Gastroesophageal sphincter (tissue), 4 donors: ENCODE measurements around the gene NHS. TPM values are rescaled to one million over a fixed set of nuclear protein-coding genes. Genes with fewer than 3 reads are reported as not detected.
"Not testable (repeated sequence)": the region's sequence is repeated elsewhere in the genome, so short reads cannot be mapped to it uniquely, and the experiment has no call there.

Source experiments
- ATAC-seq: fragments of 150-250 bp; one replicate; pipeline ENCODE4 v1.9.1; 2016; ENCODE audit warnings: mild to moderate bottlenecking, moderate library complexity
- H3K27ac ChIP-seq, 4 donors: fragments of 200-600 bp; sonication (generic) in 3 of 4; 1 replicate in 3 of 4; 2 replicates in 1 of 4; pipeline ENCODE4 v1.5.1; 2016 to 2019
- H3K27me3 ChIP-seq: fragments of 200-600 bp; sonication (generic); one replicate; pipeline ENCODE4 v1.5.1; 2019
- H3K36me3 ChIP-seq, 2 donors: fragments of 200-600 bp; sonication (generic); one replicate each; pipeline ENCODE4 v1.5.1; 2019; ENCODE audit warnings: control low read depth in 1 of 2
- H3K4me1 ChIP-seq, 3 donors: fragments of 200-600 bp; sonication (generic); 1 replicate in 2 of 3; 2 replicates in 1 of 3; pipeline ENCODE4 v1.5.1; 2016 to 2019; ENCODE audit warnings: control low read depth in 2 of 3
- H3K4me3 ChIP-seq, 2 donors: fragments of 200-600 bp; sonication (generic); one replicate each; pipeline ENCODE4 v1.5.1; 2019; ENCODE audit warnings: mild to moderate bottlenecking in 1 of 2, moderate library complexity in 1 of 2
- H3K9me3 ChIP-seq, 3 donors: fragments of 200-600 bp; sonication (generic); one replicate each; pipeline ENCODE4 v1.5.1; 2017 to 2019; ENCODE audit warnings: control low read depth in 2 of 3
- EP300 ChIP-seq: sonication (generic); formaldehyde crosslinking; IDR thresholded peaks from one replicate; pipeline ENCODE4 v1.6.1; 2017; ENCODE audit warnings: antibody characterized with exemption, mild to moderate bottlenecking
- POLR2A ChIP-seq, 2 donors: fragments of 450-650 bp; IDR thresholded peaks; one replicate each; pipeline ENCODE4 v1.6.1; 2017; ENCODE audit warnings: antibody characterized with exemption in 2 of 2, mild to moderate bottlenecking in 2 of 2, moderate library complexity in 1 of 2
- POLR2AphosphoS5 ChIP-seq: sonication (generic); formaldehyde crosslinking; IDR thresholded peaks from one replicate; pipeline ENCODE4 v1.6.1; 2017; ENCODE audit warnings: antibody characterized with exemption
- WGBS, 2 donors: methylation state at CpG; one replicate each; pipeline ENCODE4 v1.1.5; 2018; ENCODE audit warnings: low coverage in 1 of 2; 5-methylcytosine and 5-hydroxymethylcytosine counted together
- total RNA-seq, 4 donors: library from RNA; depleted of rRNA; stranded (reverse); fragments of >200 nt; gene quantifications; one replicate each; pipeline ENCODE4 v1.1.0, GENCODE V29; 2016
- TF ChIP-seq, protein P1 (sequence below), 4 experiments: fragments of 200-600 bp in 2 of 4; fragments of 450-650 bp in 2 of 4; sonication (generic) in 1 of 4; IDR thresholded peaks; one replicate each; pipeline ENCODE4 v1.5.1; 2017 to 2019; ENCODE audit warnings: antibody characterized with exemption in 4 of 4, mild to moderate bottlenecking in 2 of 4, moderate library complexity in 2 of 4

Gene NHS
- total RNA-seq, 4 donors from 2014 or later, result 4.7 to 12.3 (median 6.6) TPM

DNA sequence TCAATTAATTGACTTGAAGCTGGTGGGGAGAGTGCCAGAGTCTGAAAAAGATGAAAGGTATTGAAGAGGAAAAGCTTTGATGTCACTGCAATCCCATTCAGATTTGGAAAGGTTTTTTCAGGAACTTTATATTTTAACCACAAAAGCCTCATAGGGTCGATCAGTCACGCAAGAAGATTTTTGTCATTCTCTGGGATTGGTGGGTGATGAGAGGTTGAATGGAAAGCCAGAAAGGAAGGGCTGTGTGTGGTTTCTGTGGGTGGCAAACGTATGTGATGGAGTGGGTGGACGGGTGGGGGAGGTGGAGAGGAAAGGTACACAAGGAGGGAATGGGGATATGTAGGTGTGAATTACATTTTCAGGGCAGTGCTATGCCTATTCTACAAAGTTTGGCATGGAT is 188.5 kb downstream of the NHS start:
- no peaks in the 10 kb centered on the region for H3K27me3 ChIP-seq
- no peak for ATAC-seq
- H3K27ac ChIP-seq, result no peak overlapping the region
- H3K9me3 ChIP-seq, result no peaks in the 10 kb centered on the region
- peaks cover 0 to 41% (median 0%) of the 10 kb centered on the region in 3 donors for H3K4me1 ChIP-seq
- 53 to 58% methylated on average over 3 of the region's 4 CpGs for WGBS, 2 donors
- TF ChIP-seq POLR2A (IDR thresholded peaks at IDR 0.05), result no peak
- TF ChIP-seq EP300, result no peak
- no peaks in the 10 kb centered on the region for H3K36me3 ChIP-seq
- no peak overlapping the region for H3K4me3 ChIP-seq

DNA sequence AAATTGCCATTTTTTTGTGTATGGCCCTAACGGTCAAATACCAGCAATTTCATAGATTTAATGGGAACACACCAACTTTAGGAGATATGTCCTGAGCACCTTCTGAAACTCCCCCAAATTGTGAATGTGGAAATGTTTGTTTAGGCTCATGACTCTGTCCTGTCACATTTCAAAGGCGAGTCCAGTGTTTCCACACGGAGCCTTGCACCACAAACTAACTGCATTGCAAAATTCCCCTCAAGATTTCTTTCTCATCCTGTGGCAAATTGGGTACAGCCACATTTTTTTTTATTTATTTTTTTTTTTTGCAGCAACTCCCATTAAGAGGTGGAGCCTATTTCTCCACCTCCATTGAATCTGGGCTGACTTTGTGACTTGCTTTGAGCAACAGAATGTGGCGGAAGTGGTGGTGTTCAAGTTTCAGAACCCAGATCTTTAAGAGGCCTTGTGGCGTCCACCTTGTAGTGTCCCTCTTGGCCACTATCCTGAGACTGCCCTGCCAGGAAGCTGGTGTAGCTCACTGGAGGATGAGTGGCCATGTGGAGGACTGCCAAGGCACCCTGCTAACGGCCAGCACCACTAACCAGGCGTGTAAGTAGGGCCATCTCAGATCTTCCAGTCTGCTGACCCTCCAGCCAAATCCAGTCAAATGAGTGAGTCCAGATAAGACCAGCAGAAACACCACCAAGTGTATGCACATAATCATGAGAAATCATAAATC is 189.8 kb downstream of the NHS start:
- Histone ChIP-seq H3K4me1 (peaks cover 0 to 35% (median 0%) of the 10 kb centered on the region in 3 donors), H3K27me3 (no peaks in the 10 kb centered on the region), H3K27ac (no peak overlapping the region), H3K9me3 (no peaks in the 10 kb centered on the region), H3K4me3 (no peak overlapping the region), H3K36me3 (no peaks in the 10 kb centered on the region)
- ATAC-seq, result no peak
- TF ChIP-seq EP300, result no peak
- TF ChIP-seq POLR2A (IDR thresholded peaks at IDR 0.05), result no peak
- TF ChIP-seq, protein P1, sequence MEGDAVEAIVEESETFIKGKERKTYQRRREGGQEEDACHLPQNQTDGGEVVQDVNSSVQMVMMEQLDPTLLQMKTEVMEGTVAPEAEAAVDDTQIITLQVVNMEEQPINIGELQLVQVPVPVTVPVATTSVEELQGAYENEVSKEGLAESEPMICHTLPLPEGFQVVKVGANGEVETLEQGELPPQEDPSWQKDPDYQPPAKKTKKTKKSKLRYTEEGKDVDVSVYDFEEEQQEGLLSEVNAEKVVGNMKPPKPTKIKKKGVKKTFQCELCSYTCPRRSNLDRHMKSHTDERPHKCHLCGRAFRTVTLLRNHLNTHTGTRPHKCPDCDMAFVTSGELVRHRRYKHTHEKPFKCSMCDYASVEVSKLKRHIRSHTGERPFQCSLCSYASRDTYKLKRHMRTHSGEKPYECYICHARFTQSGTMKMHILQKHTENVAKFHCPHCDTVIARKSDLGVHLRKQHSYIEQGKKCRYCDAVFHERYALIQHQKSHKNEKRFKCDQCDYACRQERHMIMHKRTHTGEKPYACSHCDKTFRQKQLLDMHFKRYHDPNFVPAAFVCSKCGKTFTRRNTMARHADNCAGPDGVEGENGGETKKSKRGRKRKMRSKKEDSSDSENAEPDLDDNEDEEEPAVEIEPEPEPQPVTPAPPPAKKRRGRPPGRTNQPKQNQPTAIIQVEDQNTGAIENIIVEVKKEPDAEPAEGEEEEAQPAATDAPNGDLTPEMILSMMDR (IDR thresholded peaks at IDR 0.05), result no peak
- TF ChIP-seq POLR2AphosphoS5, result no peak
- WGBS, 2 donors, result 50 to 91% methylated on average over 2 to 3 of the region's 7 CpGs

DNA sequence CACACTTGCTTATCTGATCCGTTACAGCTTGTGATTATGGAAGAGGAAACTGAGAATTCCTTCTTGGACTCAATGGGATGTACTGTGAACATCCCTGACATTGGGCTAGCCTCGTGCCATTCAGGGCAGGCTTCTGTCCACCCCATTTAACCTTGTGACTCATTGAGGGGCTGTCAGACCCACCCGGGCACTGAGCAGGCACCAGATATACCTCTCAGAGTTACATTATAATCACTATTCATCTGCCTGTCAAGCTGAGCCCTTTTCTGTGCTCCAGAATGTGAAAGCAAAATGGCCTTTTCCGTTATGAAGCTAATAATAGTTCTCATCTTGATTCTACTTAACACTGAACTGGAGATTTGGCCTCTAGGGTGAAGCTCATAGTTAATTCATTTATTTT is 191.7 kb downstream of the NHS start:
- Histone ChIP-seq H3K27ac (peak overlapping the region in 3 of 4 donors; percentile 62 to 67 (median 62)), H3K9me3 (no peaks in the 10 kb centered on the region), H3K4me3 (no peak overlapping the region), H3K36me3 (no peaks in the 10 kb centered on the region), H3K27me3 (no peaks in the 10 kb centered on the region), H3K4me1 (peaks cover 0 to 22% (median 0%) of the 10 kb centered on the region in 3 donors)
- TF ChIP-seq, protein P1 (IDR thresholded peaks at IDR 0.05), result no peak
- TF ChIP-seq POLR2AphosphoS5 (no peak), EP300 (no peak), POLR2A (IDR thresholded peaks at IDR 0.05) (no peak)
- 10 to 44% methylated on average over 3 of the region's 4 CpGs for WGBS, 2 donors
- no peak for ATAC-seq

DNA sequence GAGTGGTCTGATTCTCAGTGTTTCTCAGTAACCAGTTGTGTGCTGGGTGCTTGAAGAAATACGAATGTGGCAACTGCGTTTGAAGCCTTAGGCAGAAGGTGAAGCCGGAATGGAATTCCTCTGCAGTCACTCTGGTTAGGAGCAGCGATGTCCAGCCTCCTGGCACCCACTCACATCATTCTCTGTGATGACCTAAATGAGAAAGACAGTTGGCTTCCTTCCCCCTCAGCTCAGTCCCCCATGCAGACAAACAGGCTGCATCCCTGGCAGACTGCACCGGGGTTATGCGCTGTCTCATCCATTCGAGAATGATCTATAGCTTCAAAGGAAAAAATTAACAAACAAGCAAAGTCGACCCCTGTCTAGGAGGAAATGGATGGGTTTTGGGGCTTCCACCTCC is 192.2 kb downstream of the NHS start:
- 0 to 31% methylated on average over 2 to 6 of the region's 8 CpGs for WGBS, 2 donors

DNA sequence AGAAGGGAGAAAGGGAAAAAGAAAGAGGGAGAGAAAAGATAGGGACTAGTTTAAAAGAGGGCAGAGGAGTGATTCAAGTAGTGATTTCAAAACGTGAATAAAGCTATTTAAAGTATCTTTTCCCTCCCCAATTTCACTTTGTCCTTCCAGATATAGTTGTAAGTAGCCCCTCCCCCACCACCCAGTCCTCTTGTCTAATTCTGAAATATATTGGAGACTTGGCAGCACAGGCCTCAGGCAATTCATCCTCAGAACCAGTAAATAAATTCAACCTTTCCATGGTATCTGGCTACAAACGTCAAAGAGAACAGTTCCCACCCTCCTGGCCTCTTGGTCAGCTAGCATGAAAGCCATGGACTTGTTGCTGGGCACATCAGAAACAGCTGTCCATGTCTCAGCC is 192.8 kb downstream of the NHS start:
- TF ChIP-seq POLR2AphosphoS5 (no peak), POLR2A (IDR thresholded peaks at IDR 0.05) (no peak), EP300 (no peak)
- TF ChIP-seq, protein P1 (IDR thresholded peaks at IDR 0.05), result no peak
- no peaks in the 10 kb centered on the region for H3K27me3 ChIP-seq
- H3K4me3 ChIP-seq, result no peak overlapping the region
- no peaks in the 10 kb centered on the region for H3K9me3 ChIP-seq
- 7 to 20% methylated on average over 1 of the region's 2 CpGs for WGBS, 2 donors
- no peak for ATAC-seq
- no peaks in the 10 kb centered on the region for H3K36me3 ChIP-seq
- H3K4me1 ChIP-seq, result peaks cover 0 to 22% (median 0%) of the 10 kb centered on the region in 3 donors
- H3K27ac ChIP-seq, result peak overlapping the region in 2 of 4 donors; percentile 62 to 67

More for the DNA sequence above, 192.2 kb downstream of the NHS start:
- H3K36me3 ChIP-seq, result no peaks in the 10 kb centered on the region
- no peak for TF ChIP-seq EP300
- TF ChIP-seq, protein P1 (IDR thresholded peaks at IDR 0.05), result no peak
- no peak for TF ChIP-seq POLR2AphosphoS5
- TF ChIP-seq POLR2A (IDR thresholded peaks at IDR 0.05), result no peak
- H3K4me3 ChIP-seq, result no peak overlapping the region
- no peaks in the 10 kb centered on the region for H3K27me3 ChIP-seq
- peak overlapping the region; percentile 25 to 67 (median 62) for H3K27ac ChIP-seq
- H3K9me3 ChIP-seq, result no peaks in the 10 kb centered on the region
- ATAC-seq, result no peak
- peaks cover 0 to 22% (median 0%) of the 10 kb centered on the region in 3 donors for H3K4me1 ChIP-seq

DNA sequence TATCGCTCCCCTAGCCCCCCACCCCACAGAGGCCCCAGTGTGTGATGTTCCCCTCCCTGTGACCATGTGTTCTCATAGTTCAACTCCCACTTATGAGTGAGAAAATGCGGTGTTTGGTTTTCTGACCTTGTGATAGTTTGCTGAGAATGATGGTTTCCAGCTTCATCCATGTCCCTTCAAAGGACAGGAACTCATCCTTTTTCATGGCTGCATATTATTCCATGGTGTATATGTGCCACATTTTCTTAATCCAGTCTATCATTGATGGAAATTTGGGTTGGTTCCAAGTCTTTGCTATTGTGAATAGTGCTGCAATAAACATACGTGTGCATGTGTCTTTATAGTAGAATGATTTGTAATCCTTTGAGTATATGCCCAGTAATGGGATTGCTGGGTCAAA is 193.8 kb downstream of the NHS start:
- H3K36me3 ChIP-seq, H3K4me3 ChIP-seq, H3K27ac ChIP-seq, ATAC-seq, H3K9me3 ChIP-seq, H3K27me3 ChIP-seq: not testable (repeated sequence)
- H3K4me1 ChIP-seq, result peaks cover 0 to 22% (median 0%) of the 10 kb centered on the region in 3 donors
- 90 to 100% methylated on average over 1 to 2 of the region's 3 CpGs for WGBS, 2 donors
